SH-SY5Y (cell line): Measurements from ENCODE around the gene TPM2.

Source experiments
- GATA2 ChIP-seq: IDR thresholded peaks from 2 replicates; pipeline ENCODE4 v1.6.1; 2011; ENCODE audit warnings: mild to moderate bottlenecking, low read depth, low read length
- GATA3 ChIP-seq: IDR thresholded peaks from 2 replicates; pipeline ENCODE4 v1.6.1; 2011; ENCODE audit warnings: low read depth, mild to moderate bottlenecking, low read length, moderate library complexity

Gene TPM2

GRCh38 chr9:35711501-35712428, 22.0 kb upstream of the TPM2 start:
- TF ChIP-seq GATA2 = no peak
- TF ChIP-seq GATA3 = no peak

DNA sequence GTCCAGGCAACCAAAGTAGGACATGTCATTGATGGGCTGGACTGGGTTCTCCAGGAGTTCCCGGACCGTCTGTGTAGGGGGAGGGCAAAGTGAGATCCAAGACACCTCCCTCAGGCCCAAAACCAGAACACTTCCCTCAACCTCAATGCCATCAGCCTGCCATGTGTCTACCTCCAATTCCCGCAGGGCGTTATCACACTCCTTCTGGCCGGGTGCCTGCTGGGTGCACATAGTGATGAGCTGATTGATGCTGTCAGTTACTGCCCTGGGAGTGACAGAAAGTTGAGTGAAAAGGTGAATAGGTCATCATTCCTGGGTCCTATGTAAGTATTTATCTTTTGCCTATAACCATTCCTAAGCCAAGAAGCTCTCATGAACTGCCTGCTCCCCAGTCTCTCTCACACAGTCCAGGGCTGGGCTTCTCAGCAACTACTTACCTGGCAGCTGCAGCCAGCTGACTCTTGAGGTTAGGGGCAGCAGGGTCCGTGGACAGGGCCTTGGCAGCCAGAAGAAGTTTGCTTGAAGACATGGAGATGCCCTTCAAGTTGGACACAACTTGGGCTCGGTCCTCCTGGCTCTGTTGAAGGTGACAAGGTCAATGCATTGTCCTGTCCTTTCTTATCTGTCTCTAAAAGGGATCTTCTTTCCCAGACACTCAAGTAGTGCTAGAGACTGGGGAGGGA, 21.2 kb upstream of the TPM2 start:
- TF ChIP-seq GATA2 = no peak
- no peak for TF ChIP-seq GATA3

- TF ChIP-seq GATA2 (no peak), GATA3 (no peak)
Observed at GRCh38 chr9:35708146-35708545, 18.4 kb upstream of the TPM2 start.

DNA sequence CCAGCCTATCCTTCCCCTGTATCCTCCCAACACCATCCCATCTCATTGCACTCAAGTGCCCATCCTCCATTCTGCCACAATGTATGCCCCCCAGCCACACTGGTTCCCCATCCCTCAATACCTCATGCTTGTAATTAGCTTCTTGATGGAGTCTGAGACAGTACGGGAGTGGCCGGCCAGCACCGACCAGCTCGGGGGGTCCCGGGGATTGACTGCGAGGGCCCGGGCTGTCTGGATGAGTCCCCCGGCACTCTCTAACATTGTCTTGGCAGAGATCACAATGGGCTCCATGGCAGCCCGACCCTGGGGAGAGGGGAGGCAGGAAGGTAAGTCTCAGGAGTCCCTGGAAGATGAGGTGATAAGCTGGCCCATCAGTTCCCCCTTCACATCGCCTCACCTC, 17.2 kb upstream of the TPM2 start:
- no peak for TF ChIP-seq GATA3
- no peak for TF ChIP-seq GATA2

DNA sequence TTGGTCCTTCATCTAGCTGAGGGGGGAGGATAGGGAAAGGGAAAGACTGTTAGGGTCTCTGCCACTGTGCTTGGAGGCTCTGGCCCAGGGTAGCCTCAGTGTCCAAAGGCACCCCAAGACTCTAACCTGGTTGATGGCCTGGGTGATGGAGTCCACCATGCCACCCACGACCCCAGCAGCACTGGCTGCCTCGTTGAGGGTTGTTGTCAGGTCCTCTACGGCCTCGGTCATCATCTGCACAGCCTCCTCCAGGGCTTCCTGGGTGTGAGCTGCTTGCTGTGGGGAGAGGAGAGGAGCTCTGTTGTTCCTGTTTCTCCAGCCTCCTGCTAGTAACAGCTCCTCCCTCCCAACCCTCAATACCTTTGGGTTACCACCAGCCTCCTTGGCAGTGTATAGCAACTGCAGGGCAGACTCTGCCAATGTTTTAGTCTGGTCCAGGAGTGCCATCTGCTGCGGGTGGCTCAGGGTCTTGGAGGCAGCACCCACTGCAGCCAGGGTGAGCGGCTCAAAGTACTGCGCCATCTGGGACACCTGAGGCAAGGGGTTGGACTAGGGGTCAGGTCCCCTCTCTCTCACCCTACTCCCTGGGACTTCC, 16.2 kb upstream of the TPM2 start:
- TF ChIP-seq GATA3 (no peak), GATA2 (no peak)

GRCh38 chr9:35705372-35705771, 15.6 kb upstream of the TPM2 start:
- no peak for TF ChIP-seq GATA3
- no peak for TF ChIP-seq GATA2

DNA sequence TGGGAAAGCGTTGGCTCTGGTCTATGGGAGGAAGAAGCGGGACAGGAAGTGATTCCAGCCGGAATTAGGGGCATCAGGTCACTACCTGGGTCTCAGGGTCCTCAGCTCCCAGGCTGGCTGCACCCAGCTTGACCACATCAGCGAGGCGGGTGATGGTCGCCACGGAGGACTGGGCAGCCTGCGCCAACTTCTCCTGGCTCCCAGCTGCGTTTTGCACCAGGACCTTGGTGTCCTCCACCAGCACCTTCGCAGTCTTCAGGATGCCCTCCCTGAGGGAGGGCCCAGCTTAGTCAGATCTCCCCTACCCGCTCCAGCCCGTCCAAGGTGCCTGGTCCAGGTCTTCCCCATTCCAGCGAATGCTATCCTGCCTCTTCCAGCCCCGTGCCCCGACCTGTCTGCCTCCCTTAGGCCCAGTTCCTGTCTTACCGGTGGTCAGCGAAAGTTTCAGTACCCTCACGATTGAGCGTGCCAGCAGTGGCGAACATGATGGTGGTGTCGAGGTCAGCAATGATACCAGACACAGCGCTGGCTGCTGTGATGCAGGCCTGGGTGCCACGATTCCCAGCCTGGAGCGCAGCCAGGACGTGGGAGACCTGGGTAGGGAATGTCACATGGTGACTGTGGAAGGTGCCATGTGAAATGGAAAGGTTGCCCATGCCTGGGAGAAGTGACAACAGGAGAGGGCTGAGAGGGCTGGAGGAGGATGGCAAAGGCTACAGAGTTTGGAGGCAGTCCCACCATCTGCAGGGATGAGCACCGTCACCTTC, 14.4 kb upstream of the TPM2 start:
- TF ChIP-seq GATA2 = no peak
- TF ChIP-seq GATA3 = no peak

- TF ChIP-seq GATA2 (no peak), GATA3 (no peak)
Observed at GRCh38 chr9:35702696-35703095, 13.0 kb upstream of the TPM2 start.

DNA sequence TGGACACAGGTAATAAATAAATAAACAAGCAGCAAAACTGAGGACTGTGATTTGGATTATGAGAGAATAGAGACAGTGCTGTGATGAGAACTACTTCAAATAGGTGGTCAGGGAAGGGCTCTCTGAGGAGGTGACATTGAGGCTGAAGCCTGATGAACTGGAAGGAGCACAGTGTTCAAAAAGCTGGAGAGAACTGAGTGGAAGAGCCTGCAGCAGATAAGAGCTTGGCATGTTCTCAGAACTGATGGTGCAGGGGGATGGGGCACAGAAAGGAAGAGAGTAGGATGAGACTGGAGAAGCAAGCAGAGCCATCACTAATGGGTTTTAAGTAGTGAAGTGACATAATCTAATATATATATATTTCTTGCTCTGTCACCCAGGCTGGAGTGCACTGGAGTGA, 11.2 kb upstream of the TPM2 start:
- no peak for TF ChIP-seq GATA2
- no peak for TF ChIP-seq GATA3

GRCh38 chr9:35700031-35700430, 10.3 kb upstream of the TPM2 start:
- no peak for TF ChIP-seq GATA3
- no peak for TF ChIP-seq GATA2

DNA sequence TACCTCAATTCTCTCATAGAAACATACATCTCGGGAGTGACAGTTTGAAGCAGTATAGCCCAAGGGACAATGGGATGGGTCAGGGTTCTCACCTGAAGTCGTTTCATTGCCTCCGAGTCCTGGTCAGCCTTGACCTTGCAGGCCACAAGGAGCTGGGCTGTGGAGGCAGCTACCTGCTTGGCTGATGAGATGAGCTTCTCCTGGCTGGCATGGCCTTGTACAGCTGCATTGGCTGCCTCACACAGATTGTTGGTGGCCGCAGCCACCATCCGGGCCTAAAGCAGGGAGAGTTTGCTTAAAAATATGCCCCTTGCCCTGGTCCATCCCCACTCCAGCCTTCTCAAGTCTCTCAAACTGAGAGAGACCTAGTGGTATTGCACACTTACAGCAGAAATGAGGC, 8.5 kb upstream of the TPM2 start:
- no peak for TF ChIP-seq GATA3
- no peak for TF ChIP-seq GATA2

DNA sequence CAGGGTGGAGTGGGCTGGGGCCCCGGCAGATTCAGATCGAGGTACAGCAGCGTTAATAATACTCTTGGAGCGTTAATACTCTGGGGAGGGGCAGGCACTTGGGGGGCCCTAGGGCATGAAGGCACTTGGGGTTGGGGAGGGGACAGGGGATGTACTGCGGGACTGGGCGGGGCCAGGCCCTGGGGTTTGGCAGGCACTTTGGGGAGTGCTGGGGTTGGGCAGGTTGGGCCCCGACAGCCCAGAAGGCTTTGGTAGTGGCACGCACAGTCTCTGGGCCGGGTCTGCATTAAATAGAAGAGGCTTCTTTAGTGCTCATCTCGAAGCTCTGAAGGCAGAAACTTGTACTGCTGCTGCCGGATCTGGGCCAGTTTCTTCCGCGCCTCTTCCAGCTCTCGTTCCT, 7.8 kb upstream of the TPM2 start:
- no peak for TF ChIP-seq GATA3
- TF ChIP-seq GATA2 = no peak

GRCh38 chr9:35696520-35697215, 6.9 kb upstream of the TPM2 start:
- TF ChIP-seq GATA2 (no peak), GATA3 (no peak)
